ENCODE results near the gene TXNDC5.
"Not testable (repeated sequence)": the region's sequence is repeated elsewhere in the genome, so short reads cannot be mapped to it uniquely, and the experiment has no call there.

Gene TXNDC5

DNA sequence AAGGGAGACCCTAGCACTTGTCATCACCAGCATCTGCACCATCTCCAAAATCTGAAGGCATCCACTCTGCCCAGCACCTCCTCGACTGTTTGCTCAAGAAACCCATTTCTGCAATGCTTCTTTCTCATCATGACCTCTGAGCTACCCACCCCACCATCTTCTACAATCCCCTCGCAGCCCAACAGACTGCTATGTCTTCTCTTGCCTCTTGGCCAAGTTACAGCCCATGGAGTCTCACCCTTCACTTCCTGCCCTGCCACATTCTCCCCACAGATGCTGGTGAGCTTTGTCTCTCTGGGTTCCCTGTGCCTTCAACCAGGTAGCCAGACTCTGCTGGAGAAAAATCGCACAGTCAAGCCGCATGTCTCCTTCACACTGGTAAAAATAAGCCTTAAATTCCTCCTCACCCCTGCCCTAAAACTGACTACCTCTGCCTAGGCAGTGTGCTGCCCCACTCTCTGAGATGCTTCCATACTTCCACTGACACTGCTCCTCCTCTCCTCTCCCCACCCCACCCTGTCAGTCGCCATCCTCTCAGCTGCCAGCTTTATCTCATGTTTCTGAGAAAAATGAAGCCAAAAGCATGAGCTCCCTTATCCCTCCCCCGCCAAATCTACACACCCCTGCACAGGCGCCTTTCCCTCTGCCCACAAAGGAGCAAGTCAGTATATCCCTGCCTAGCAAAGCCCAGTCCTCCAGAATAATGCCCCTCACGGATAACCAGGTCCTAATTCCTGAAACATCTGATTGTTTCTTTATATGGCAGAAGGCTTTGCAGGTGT, 2.3 kb upstream of the TXNDC5 start:
- DNase-seq = no peak

DNA sequence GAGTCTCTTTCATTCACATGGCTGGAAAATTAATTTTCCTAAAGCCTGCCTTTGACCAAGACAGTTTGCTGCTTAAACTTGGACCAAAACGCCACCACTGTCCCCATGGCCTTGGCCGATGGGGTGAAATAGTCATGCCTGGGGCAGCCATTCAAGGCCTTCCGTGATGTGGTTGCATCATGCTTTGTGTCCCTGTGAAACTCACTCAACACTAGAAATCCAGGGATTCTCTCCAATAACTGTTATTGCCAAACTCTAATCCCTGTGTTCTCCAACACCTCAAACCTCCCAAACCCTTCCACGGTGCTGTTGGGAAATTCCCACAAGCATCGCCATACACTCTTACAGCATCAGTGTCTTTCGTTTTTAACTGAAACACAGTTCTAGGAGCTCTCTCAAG, 1.4 kb upstream of the TXNDC5 start:
- DNase-seq = no peak

DNA sequence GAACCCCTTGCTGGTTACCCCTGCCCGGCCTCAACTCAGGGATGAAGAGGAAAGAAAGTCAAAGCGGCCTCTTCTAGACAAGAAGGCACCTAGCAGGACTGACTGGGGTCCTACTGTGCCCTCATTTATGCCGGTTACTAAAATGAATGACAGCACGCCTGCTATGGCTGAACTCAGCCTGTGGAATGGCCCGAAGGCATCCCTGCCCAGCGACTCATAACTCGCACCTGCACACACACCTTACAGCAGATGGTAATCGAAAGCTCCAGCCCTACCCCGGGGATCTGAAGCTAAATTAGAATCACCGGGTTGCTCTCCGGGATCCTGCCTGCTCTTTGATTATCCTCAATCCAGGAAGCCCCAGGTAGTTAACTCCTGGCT, 747 bp upstream of the TXNDC5 start:
- no peak for DNase-seq

DNA sequence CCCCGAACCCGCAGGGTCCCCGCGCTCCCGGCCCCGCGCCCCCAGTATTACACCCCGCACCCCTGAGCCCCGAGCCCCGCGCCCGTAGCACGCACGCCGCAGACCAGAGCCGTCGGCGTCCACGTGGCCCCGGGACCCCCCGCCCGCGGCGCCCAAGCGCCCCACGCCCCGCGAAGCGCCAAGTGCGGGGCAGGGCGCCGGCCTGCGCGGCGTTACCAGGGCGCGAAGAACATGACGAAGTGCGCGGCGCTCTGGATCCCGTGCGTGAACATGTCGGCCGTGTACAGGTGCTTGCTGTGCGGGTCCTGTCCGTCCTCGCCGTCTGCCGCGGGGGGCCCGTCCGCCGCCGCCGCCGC, 312 bp downstream of the TXNDC5 start:
- no peak for DNase-seq

DNA sequence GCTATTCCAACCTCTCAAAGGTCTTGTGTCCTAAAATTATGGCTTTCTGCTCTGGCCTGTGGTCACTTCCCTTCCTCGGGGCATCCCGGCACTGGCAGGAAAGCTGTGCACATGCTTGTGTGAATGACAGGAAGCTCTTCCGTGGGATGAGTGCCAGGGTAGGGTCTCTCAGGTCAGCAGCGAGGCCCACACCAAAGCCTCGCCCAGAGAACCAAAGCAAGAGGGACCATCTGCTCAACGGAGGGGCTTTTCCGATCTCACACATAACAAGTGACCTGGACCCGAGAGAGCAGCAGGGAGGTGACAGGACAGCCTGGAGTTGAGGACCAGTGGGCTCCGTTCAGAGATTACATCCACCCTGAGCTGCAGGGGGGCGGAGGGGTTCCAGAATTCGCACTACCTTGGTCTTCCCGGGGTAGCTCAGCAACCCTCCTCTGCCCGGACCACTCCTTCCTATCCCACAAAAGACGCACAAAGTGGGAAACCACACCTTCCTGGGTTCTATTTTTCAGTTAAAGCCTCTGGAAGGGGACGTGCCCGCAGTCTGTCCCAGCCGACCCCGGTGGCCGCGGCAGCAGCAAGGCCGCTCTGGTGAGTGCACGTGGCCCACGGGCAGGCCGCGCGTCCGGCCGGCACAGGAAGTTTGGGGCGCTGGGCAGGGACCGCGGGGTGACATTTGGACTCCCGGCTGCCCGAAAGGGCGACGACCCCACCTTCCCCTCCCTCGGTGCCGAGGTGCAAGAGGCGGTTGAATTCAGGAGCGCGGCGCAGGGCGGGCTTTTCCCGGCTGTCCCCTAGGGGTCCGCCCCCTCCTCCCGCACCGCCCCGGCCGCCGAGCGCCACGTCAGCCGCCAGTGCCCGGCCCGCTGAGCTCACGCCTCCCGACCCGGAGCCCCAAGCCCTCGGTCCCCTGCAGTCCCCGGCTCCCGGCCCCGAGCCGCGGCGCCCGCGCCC, 988 bp downstream of the TXNDC5 start:
- DNase-seq = peak; percentile 62

DNA sequence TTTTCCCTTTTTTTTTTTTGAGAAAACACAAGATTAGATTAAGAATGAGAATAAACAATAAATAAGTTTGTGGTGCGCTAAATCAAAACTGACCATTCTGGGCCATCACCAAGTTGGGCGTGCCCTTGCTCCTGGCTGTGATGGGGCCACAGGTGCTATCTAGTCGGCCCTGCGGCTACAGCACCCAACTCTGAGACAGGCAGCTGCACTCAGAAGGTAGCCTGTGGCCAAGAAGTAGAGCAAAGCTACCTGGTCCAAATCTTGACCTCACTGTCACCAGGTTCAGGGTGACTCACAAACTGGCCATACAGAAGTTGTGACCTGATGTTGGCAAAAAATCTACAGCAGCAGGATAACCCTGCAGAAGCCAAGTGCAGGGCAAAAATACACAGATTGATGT, 3.4 kb downstream of the TXNDC5 start:
- no peak for DNase-seq

DNA sequence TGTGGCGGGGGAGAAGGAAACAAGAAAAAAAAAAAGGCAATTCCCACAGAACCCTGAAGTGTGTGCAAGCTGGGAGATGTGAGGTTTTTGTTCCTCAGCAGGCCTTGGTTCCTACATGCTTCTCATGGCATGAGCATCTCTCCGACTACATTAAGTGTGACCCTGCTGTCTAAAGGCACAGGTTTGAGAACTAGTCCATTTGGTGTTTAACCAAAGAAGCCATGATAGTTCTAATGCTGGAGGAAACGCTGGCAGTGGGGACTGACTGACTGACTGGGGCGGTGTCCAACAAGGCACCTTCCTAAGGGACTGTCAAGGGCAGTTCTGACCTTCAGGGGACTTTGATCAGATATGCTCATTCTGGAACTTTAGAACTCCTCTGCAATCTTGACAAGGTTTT, 3.8 kb downstream of the TXNDC5 start:
- no peak for DNase-seq

DNA sequence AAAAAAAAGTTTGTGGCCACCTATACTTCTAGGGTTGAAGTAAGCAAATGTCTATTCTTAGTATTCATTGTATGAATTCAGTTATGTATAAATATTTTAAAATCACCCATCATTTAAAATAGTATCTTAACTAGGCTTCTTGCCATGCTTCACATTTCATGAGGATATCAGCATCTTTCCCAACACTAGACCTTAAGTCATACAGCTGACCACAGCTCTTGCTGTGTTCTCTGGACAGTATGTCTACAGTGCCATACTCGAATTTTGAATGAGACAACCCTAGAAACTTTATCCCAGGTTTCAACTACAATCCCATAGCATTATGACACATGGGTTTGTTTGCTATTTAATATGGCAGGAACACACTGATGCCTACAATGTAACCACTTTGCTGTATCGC, 5.2 kb downstream of the TXNDC5 start:
- DNase-seq = no peak

DNA sequence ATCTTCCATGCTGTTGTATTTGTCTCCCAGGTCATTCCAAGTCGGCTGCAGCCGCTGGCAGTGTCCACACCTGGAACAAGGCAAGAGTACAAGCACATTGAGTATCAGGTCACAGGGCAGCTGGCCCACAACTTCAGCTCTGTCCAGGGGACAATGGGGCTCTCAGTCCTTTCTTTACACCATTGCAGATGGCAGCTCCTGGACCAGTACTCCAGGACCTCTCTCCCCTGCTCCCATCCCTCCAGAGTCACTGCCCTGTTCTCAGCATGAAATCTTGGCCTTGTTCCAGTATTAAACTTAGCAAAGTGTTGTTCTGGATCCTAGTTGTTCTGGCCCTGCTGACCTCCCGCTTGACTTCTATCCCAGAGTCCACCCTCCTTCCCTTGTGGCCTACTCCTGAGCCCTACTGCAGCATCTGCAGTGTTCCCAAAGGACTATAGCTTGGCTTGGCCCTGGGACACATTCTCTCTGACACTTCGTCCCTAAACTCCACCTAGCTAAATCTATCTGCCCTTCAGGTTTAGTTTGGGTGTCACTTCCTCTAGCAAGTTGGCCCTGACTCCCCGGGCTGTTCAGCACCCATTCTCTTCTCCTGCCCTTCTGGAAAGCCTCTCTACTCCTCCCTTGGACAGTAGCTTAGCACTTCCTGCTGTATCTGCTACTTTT, 5.8 kb downstream of the TXNDC5 start:
- no peak for DNase-seq

DNA sequence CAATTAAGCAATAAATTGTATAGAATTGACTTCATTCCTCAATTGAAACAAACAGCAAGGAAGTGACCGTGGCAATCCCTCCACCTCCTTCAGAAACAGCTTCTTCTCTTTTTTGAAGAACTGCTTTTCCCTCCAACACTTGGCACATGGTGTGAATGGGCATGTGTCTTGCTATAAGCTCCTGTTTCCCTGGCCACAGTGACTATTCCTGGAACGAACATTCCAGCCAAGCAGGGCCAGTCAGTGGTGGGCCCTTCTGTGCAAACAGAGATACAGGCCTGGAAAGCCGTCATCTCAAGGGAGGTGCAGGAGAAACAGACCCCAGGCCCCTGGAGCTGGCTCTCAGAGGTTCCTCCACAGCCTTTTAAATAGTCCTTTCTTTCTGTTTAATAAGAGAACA, 6.9 kb downstream of the TXNDC5 start:
- no peak for DNase-seq

DNA sequence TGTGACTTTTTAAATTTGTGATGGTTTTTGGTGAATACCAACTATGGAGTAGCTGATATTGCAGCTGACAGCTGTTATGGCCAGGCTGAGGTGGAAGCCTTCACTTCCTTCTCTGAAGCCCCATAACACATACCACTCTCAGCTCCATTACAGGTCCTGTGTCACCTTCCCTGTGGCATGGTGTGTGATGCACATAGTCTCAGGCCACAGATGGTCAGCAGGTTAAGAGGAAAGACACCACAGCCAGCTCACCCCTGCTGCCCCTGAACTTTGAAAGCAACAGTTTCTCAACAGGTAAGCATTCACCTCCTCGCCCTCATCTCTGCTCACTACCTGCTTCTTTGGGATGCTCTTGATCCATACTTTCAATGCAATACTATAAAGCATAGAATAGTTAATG, 7.7 kb downstream of the TXNDC5 start:
- no peak for DNase-seq

DNA sequence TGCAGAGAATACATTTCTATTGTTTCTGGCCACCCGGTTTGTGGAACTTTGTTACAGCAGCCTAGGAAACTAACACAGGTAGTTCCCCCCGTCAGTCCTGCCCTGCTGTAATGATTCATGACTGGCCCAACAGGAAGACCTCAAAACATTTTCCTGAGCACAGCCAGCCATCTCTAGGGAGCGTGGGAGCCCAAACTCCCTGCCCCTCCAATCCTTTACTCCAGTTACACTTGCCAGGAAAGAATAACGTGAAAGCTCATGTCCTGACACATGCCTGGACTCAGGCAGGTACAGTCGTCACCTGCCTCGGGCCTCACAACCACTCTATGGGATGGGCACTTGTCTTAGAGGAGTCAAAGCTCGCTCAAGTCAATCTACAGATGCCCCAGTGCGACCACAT, 8.4 kb downstream of the TXNDC5 start:
- DNase-seq = no peak

DNA sequence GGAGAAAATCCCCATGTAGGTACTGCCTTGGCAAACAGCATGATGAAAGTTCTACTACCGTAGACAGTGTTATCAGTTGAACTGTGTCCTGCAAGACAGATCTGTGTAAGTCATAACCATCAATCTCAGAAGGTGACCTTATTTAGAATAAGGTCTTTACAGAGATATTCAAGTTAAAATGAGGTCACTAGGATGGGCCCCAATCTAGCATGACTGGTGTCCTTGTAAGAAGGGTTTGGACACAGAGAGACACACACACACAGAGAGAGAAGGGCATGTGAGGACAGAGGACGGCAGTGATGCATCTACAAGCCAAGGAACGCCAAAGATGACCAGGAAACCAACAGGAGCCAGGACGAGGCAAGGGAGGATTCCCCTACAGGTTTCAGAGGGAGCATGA, 8.8 kb downstream of the TXNDC5 start:
- no peak for DNase-seq

DNA sequence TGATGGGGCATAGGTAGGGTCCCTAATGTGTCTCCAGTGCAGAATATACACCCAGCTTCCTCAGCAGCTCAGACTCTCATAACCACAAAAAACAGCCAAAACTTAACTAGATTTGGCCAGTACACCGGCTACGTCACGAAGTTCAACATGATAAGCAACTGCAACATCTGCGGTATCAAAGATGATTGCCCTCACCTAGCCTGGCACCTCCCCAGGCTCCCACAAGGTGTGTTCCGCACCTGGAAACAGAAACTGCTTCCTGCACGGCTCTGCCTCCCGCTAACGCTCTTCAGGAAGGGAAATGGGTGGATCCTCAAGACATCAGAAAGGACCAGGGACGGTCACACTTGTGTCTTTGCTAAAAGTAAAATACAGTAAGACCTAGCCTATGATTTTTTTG, 9.5 kb downstream of the TXNDC5 start:
- DNase-seq = no peak

DNA sequence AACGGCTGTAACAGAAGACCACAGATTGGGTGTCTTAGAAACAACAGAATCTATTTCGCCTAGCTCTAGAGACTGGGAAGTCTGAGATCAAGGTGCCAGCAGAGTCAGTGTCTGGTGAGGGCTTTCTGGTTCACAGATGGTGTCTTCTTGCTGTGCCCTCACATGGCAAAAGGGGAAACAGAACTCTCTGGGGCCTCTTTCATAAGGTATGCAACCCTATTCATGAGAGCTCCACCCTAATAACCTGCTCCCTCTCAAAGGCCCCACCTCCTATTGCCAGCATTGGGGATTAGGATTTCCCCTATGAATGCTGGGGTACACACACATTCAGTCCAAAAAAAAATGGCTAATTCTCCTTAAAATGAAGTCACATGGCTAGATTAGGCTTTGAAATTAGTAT, 10.0 kb downstream of the TXNDC5 start:
- no peak for DNase-seq

DNA sequence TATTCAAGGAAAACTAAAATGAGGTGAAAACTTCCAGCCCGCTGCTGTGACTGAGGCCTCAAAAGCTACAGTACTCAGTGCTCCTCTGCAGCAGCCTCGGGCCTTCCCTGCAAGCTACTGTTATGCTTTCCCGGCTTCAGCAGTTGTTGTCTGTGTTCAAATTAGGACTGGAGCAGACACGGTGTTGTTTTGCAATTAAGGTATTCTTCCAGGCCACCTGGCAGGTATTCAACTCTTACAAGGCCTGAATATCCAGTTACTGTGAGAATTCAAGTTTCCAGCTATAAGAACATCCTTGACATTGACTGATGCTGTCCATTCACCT, 10.7 kb downstream of the TXNDC5 start:
- no peak for DNase-seq

DNA sequence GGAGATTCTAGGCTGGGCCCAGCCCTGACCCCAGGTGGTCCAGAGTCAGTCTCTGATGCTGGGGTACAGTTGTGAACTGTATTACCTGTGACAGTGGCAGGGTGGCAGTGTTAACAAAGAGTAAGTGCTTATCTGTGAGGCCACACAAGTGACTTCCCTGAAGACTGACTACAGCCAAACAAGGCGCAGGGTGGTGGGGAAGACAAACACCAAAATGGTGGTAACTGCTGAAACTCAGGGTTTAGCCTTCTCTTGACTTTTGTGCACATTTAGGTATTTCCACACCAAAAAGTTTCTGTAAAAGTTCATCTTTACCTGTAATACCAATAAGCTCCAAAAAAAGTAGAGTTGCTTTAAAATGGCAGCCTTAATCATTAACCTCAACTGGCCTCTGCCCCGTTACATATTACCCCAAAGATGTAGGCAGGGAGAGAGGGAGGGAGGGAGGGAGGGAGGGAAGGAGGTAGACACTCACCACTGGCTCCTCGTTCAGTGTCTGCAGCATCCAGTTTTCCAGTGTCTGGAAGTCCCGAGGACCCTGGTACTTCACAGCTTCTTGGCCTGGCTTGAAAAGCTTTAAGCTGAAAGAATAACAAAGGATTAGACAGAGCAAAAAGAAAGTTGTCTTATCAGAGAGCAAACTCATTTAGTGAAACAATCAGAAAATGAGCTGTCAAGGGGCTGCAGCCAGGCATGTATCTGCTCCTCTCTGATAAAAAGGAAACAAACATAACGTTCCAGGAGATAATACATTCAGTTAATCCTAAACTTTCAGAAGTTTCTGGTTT, 11.3 kb downstream of the TXNDC5 start:
- DNase-seq = no peak

DNA sequence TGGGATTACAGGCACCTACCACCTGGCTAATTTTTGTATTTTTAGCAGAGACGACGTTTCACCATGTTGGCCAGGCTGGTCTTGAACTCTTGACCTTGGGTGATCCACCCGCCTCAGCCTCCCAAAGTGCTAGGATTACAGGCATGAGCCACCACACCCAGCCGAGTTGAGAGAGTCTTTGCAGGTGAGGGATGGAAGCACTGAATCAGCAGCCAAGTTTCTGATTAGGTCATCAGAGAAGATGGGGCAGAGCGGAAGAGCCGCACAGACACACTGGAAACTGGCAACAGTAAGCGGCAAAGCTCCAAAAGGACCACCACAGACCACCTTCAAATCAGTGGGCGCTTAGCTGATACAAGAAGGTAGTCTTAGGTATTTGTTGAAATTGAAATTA, 12.4 kb downstream of the TXNDC5 start:
- DNase-seq = not testable (repeated sequence)

DNA sequence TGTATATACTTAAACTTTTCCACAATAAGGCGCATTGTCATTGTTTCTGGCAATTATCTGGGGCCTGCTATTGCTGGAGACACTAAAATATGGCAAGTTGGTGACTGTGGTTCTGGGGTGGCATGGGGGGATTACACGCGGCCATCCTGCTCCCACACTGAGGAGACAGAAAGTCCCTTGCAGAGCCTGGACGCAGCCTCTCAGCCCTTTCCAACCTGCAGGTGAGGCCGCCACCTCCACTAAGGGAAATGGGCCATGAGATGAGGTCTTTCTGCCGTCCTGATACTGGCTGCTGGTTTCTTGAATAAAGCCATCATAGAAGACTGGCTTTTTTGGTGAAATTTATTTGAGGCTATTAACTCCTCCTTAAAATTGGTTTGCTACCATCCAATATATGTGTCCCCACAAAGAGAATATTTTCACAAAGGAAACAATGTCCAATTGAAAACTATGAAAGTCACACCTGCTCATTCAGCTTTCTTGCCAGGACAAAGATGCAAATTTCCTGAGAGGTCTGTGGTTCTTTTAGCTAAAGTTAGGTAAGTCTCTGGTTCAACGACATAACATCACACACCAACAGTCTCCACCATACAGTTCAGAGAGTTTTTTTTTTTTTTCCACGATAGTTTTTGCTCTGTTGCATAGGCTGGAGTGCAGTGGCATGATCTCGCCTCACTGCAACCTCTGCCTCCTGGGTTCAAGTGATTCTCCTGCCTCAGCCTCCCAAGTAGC, 13.0 kb downstream of the TXNDC5 start:
- no peak for DNase-seq

DNA sequence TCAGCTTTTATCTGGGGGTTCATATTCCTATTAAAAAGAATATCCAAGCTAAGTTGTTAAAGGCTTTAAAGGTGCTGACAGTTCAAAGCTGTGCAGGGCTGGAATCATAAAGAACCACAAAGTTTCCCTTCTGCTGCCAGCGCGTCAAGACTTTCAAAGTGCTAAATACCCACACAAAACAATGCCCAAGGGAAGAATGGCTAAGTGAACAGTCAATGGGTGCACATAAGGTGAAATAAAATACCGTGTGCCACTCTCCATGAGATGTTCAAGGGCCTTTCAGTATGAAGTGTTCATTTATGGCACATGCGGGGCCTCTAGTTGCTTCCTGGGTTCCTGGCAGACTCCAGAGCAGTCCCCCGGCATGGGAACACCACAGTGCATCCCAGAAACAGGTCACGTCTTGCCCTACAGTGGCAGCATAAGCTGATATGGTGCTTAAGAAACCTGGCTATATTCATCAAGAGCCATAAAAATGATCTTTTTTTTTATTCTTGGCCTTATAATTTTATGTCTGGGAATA, 14.1 kb downstream of the TXNDC5 start:
- no peak for DNase-seq

DNA sequence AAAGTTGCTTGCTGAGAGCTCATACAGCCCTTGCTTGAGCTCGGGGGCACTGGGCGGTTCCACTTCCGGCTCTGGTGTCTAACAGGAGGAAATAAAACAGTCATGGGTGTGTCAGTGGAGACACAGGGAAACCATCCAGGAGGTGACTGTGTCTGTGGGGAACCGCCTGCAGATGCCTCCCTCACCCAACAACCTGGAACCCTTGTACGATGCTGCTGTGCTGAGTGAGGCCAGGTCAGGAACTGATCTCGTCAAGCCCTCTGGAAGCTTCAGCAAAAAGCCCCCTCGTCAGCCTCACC, 15.5 kb downstream of the TXNDC5 start:
- DNase-seq = no peak

Data from stimulated activated CD4-positive, alpha-beta T cell treated with anti-CD3 and anti-CD28 coated beads, Interleukin-4, amount 100 ng/mL, for 1 hour (primary cell).